GM19238 (cell line): Measurements from ENCODE around the gene CDK4.

Experiments used
- DNase-seq: peaks from one replicate; pipeline ENCODE4 v3.0.0; 2011; ENCODE audit warnings: low spot score; ENCODE audit not compliant: insufficient read length

CDK4 gene

DNA sequence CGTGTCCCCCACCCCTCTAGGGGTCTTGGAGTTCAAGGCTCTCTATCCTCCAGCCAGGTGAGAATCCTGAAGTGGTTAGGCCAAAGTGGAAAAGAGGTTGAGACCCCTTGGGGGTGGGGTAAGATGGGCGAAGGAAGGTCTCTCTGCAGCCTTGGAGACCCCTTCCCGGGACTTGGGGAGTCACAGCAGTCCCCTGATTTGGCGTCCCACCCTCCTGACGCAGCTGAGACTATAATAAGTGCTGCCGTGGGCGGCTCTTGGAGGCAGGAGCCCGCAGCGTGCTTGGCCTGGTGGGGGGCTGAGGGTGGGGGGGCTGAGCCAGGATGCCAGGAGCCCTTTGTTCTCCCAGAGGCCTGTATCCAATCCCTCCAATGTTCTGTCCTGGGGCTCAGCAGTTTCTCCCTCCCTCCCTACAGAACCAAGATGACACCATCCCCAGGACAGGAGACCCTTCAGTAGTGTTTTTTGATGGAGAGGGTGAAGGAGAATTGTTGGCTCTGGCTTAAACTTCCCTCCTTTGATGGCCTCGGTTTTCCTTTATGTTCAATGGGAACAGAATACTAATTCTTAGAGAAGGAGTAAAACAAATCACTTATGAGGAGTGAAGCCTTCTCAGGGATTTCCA lies 12.1 kb downstream of the CDK4 start:
- DNase-seq, result no peak

DNA sequence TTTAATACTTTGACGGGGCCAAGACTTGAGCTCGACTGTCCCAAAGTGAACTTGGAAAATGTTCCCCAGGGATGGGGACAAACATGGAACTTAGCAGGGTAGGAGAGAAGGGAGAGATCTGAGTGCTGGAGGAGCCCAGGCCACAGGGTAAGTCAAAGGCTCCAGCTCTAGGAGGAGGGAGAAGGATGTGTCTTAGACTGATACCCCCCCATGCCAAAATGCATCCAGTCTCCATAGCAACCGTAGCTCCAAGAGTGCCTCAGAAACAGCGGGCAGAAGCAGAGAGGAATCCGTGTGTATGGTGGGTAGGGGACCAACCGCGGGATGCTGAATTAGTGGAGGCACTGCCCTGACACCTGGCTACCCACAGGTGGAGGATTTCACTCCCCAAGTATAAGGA lies 12.7 kb downstream of the CDK4 start:
- no peak for DNase-seq

DNA sequence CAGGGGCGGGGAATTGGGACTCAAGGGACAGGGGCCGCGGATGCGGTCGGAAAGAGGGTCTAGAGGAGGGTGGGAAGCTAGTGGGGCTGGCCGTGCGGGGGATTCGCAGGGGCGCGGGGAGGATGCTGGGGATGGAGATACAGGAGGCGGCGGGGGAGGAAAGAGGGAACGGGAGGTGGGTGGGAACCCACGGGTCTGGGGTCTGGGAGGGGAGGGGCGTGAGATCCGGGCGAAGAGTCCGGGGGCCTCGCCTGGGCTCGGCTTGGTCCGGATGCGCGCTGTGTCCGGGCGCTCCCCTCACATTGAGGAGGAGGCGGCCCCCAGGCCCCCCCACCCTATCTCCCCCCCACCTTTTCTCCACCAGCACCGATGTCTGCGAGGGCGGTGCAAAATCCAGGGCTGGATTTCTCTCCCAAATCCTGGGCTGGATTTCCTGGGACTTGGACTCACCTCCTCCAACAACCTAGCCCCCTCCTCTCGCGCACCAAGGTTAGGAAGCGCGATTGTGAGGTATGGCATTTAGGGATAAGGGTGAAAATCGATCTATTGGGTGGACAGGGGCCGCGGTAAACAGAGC lies 13.4 kb downstream of the CDK4 start, which contains the start of gene AGAP2:
Gene AGAP2 (minus strand): TSS at position 82 of the 577 bp plus-strand sequence. CDS start 496 bp downstream, outside the sequence.
- DNase-seq, result no peak

DNA sequence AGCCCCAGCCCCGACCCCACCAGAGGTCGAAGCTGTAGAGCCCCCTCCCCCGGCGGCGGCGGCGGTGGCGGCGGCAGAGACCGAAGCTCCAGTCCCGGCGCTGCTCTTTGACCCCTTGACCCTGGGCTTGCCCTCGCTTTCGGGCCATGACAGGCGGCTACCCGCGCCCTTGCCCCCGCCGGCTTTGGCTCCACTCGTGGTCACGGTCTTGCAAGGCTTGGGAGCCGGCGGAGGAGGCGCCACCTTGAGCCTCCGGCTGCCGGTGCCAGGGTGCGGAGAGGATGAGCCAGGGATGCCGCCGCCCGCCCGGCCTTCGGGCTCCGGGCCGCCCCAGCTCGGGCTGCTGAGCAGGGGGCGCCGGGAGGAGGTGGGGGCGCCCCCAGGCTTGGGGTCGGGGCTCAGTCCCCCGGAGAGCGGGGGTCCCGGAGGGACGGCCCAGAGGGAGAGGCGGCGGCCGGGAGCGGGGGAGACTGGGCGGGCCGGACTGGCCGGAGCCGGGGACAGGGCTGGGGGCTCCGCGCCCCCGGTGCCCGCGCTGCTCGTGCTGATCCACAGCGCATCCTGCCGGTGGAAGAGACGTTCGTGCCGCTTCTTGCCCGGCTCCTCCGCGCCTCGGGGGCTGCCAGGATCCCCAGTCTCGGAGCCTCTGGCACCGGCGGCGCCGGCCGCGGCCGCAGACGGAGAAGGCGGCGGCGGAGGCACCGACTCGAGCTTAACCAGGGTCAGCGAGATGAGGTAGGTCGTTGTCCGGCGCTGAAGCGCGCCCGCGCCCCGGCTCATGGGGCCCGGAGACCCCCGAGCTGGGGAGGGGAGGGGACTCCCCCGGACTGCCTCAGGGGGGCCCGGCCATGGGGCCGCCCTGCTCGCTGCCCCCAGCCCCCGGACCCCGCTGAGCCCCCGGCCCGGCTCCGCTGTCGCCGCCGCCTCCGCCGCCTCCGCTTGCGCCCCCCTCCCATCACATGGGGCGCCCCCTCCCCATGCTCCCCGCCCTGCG lies 14.3 kb downstream of the CDK4 start:
- no peak for DNase-seq

DNA sequence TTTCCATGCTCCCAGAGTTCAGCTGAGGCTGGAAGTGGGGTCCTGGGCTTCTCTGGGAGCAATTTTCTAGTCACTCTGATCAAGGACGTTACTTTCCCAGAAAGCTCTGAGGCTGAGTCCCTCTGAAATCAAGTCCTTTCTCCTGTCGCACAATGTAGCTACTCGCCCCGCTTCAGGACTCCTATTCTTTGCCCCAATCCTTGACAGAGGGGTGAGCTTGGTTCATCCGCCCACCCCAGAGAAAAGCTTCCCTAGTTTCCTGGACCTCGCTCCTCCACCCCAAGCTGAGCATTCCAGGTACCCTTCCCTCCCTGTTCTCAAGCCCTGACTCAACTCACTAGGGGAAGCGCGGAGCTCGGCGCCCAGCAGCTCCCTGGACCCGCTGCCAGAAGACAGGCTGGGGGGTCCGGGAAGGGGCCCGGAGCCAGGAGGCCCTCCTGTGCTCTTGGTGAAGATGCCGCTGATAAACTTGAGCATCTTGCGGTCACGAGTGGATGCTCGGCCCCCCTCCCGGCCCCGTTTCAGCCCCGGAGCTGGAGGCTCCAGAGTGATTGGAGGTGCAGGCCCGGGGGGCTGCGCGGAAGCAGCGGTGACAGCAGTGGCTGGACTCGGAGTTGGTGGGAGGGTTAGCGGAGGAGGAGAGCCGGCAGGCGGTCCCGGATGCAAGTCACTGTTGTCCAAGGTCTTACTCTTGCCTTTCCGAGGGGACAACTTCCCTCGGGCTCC lies 15.2 kb downstream of the CDK4 start:
- DNase-seq, result no peak

DNA sequence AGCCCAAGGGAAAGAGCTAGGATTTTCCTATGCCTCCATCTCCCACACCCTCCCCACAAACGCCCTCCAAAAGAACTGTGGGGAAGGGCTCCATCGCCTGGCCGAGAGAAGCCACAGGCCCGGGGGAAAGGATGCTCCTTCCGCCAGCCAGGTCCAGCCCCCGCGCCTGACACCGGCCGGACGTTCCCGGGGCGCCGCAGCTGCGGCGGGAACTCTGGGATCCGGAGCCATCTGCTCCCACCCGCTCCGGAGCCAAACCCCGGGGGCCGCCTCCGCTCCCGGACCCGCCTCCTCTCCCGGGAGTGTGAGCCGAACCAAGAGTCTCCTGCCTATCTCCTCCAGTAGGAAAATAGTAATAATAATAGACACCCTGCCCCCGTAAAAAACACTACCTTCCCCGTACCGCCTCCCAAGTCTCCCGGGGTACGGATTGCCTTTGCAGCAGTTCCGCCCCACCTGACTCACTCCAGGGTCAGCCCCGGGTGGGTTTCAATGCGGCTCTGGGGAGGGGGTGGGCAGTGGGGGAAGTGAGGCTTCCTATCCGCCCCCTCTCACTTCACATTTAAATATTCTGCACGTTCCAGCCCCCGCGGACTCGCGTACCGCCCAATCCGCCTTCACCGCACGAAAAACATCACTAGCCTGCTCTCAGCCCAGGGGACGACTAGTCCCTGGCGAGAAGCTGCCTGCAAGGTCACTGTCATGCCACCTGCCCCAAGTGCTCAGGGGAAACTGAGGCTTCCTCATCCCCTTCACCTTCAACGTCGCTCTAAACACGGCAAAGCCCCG lies 16.0 kb downstream of the CDK4 start:
- no peak for DNase-seq

DNA sequence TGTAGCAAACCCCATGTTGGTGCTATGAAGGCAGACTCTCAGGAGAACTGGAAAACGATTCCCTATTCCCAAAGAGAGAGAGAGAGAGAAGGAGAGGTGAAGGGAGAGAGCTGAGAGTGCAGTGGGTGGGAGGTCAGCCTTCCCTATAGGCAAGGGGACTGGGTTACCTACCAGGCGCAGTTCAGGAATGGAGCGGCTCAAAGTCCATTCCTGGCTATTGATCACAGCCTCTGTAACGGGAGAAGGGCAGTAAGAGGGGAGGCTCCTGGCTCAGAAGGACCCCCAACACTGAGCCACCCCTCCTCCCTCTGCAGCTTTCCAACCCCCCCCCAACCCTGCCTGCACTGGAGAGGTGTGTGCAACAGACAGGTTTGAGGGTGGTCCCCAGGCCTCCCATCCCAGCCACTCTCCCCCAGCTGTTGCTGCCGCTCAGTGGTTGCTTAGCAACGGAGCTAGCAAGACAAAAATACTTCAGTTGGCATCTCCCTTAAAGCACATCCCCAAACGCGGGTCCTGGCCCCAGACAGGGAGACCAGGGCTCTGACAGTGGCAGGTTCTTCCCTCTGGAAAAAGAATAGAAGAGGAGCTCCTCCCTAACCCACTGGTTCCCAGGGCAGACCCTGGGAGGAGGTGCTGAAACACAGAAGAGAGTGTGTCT lies 16.8 kb downstream of the CDK4 start:
- no peak for DNase-seq

DNA sequence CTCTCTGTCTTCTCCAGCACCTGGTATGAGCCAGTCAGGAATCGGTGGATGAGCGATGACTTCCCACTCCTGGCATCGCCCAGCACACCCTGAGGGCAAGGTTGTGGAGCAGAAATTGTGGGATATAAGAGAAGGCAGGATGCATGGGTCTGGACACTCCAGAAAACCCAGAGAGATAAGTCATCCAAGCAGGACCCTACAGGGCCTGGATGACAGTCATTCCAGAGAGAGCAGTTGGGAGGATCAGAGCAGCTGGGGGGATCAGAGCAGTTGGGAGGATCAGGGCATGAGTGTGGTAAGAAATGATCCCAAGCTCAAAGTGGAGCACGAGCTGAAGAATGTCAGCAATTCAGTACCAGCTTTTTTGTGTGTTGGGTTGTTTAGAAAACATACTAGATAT lies 17.5 kb downstream of the CDK4 start:
- no peak for DNase-seq

DNA sequence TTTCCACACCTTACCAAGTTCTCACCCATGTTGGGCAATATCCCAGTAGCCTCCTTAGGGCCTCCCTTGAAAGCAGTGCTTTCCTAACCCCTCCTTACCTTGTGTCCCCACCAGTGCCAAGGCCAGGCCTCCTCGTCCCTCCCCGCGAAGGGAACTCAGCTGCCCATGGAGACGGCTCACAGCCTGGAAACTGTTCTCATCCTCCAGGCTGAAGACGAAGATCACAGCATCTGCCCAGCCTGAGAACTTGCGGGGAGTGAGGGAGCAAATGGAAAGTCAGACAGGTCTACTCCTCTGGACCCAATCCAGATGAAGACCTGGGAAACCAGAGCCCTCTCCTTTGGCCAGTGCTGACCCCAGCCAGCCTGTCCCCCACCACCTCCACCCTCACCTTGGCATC lies 18.2 kb downstream of the CDK4 start:
- DNase-seq, result no peak

DNA sequence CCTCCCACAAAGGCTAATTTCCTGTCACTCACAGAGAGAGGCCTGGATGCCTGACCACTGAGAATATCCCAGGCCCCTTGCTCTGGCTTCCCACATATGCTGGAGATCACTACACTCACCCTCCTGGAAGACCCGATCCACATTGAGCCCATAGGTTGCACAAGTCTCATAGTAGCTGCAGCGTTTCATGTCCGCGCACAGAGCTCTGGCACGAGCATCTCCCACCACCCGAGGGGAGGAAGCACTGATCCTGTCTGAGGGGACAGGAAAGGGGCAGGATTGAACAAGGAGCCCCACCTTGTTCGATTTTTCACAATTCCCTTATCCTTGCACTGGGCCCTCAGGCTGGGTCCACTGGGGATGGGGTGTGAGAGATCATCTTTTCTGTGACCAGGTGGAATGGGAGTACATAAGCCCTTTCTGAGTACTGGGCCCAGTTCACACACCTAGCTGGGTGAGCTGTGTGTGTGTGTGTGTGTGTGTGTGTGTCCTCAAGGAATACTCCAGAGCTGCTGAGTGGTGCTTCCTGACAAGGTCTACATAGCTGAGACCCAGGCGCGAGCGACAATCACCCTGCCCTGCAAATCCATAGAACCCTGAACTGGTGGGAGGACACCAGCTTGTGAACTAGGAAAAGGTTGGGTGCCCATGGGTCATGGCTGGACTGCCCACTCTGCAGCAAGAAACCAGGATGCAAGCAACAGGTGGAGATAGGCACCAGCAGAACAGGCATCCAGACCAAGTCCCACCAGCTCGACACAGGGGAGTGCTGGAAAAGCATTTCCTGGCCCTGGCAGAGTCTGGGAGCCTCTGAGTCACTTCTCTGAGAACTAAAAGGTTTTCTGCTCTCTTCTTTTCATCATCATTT lies 19.1 kb downstream of the CDK4 start:
- DNase-seq, result no peak

DNA sequence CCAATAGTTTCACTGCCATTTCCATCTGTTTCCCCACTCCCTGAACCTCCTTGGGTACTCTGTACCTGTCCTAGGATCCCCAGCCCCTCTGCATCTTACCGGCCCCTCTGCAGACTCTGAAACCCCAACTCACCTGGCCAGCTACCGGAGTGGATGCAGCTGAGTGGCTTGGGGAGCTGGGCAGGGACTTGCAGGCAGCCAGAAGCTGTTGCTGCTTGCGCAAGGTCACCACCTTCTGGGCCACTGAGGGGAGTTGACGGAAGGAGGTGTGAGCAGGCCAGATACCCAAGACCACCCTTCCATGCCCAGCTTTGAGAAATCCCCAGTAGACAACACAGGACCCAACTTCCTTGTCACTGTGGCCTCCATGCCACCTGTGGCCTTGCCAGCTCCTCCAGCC lies 19.8 kb downstream of the CDK4 start:
- no peak for DNase-seq

DNA sequence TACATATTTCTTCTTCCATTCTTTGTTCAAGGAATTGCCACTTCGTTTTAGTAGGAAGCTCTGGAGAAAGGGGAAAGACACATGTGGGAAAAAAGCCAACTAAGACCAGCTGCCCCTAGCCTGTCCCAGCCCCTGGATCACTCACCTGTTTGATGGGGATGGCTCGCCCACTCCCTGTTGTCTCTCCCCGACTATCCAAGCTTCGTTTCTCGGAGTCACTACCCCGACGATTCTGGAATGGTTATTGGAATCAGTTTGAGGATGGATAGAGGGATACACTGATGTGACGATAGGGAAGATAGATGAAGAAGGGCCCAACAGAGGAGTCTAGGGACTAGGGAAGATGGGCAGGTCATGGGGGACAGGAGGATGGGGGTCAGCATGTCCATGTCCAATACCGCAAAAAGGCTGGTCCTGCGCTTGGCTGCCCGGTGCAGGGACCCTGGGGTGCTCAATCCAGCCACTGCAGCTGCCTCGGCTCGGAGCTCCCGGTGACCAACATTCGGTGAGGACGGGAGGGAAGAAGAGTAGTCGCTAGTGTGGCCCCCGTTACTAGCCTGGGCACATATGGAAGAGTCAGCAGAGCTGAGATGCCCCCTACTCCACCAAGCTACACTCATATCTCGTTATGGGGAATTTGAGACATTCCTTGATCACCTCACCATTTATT lies 20.6 kb downstream of the CDK4 start:
- no peak for DNase-seq

DNA sequence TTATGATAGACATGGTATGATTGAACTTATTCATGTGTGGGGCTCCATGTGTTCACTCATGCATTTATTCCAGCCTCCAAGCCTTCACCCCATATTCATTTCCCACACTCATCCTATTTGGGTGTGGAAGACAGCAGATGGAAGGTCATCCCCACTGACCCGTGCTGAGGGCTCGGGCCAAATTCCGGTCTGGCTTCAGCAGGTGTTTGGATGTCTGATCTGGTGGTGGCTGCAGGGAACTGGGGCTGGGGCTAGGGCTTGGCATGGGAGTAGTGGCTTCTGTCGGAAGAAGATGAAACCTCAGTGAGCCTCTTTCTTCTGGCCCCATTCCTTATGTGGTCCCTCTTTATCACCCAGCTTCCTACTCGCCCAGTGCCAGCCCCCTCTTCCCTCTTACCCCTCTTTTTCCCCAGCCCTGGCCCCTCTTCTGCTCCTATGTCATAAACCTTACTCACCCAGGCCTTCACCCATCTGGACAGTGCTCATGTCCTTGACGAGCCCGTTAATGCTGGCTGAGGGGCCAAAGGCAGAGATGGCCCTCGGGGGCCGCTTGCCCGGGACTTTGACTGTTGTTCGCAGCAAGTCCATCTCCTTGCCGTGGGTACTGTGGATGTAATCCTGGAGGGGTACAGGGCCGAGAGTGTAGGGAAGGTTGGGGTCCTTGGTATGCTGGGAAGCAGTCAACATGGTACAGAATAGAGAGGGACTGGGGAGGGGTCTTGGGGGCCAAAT lies 21.6 kb downstream of the CDK4 start:
- DNase-seq, result no peak

DNA sequence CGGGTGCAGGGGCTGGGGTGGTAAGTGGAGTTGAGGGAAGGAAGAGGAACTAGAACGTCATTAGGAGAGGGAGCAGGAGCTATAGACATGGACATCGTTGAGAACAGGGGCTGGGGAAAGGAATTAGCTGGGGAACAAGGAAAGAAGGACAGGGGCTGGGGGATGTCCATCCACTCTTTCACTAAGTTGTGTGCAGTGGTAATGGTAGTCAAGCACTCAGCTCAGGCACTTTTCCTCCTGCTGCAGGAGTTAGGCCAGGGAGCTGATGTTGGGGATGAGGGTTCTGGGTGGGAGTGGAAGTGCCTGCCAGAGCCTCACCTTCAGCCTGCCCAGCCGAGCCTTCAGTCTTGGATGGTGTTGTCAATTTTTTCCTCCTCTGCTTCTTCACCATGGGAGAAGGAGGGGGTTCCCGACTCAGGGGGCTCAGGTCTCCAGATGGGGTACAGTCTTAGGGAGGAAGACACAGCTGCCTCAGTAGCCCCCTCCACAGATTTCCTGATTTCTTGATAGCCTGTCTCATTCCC lies 22.7 kb downstream of the CDK4 start:
- DNase-seq, result no peak

DNA sequence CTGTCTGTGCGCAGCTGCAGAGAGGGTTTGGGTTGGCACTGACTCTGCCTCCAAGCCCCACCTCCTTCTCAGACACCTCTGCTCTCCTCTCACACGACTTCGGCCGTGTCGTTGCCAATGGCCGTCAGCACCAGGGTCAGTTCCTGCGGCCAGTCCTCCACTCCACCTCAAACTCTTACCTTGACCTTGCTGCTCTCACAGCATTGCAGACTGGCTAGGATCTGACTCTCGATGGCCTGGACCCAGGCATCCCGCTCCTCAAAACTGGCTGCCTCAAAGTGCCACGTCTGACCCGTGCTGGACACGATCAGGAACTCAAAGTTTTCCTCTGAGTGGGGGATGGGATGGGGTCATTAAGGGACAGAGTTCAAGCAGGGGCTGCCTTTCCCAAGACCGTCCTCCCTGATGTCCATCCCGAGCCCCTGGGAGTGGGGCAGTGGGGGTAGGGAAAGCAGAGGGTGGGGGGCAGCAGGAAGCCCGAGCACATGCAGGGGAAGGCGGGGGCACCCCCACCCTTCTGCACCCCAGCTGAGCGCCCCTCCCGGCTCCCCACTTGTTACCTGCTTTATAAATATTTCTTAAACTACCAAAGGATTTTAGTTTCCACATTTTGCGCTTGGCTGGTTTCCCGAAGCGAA lies 24.2 kb downstream of the CDK4 start:
- no peak for DNase-seq

DNA sequence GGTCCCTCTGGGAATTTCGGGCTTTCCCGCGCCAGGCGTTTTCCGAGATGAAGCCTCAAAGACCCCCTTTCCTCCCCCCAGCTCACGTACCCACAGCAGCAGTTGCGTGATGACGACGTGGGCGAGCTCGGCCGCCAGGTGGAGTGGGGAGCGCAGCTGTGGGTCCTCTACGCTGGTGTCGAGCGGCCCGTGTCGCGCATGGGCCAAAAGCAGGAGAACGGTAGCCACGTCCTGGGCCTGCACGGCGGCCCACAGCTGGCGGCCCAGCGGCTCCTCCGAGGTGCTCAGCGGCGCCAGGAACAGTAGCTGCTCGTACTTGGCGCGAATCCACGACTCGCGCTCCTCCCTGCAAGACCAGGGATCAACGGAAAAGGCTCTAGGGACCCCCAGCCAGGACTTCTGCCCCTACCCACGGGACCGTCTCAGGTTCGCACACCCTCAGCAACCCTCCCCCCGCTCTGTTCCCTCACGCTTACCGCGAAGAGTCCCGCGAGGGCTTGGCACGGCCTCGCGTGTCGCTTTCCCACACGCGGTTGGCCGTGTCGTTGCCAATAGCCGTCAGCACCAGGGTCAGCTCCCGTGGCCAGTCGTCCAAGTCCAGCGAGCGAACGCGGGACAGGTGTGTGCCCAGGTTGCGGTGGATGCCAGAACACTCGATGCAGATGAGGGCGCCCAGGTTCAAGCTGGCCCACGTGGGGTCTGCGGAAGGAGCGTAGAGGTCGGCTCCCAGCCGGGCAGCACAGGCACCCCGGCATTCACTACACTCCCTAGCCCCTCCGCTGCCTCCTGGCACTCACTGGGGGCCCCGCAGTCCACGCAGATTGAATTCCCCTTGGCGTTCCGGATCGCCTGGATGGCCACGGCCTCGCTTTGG lies 25.0 kb downstream of the CDK4 start:
- no peak for DNase-seq
